Measurements from ENCODE around the gene CRIP2. TPM values are rescaled to one million over a fixed set of nuclear protein-coding genes. Genes with fewer than 3 reads are reported as not detected.

Gene CRIP2
- total and polyA plus RNA-seq, 8 donors: 12.9 to 223 (median 28.9) TPM

- 89 to 91% methylated on average over 12 of the region's 12 CpGs for WGBS, 2 donors
- Histone ChIP-seq H3K36me3 (no peaks in the 10 kb centered on the region), H3K4me1 (no peaks in the 10 kb centered on the region), H3K27ac (no peak overlapping the region), H3K4me3 (no peak overlapping the region), H3K27me3 (no peaks in the 10 kb centered on the region), H3K9me3 (no peaks in the 10 kb centered on the region)
- FAIRE-seq (no peak), ATAC-seq (no peak), DNase-seq (no peak)
- intact Hi-C loops (cut with DNase I): no loop called here
- TF ChIP-seq CTCF (IDR thresholded peaks at IDR 0.05): no peak
These were observed 42.0 kb upstream of the CRIP2 start for GRCh38 chr14:105432657-105433056.

- H3K27ac ChIP-seq: no peak overlapping the region
- intact Hi-C loops (cut with DNase I): no loop called here
- DNase-seq: peak in 1 of 6 donors; percentile 60
- H3K27me3 ChIP-seq: no peaks in the 10 kb centered on the region
- TF ChIP-seq CTCF (IDR thresholded peaks at IDR 0.05): no peak
- peak in 1 of 4 donors; percentile 8 for ATAC-seq
- FAIRE-seq: no peak
- no peaks in the 10 kb centered on the region for H3K36me3 ChIP-seq
- no peak overlapping the region for H3K4me3 ChIP-seq
- H3K4me1 ChIP-seq: no peaks in the 10 kb centered on the region
- no peaks in the 10 kb centered on the region for H3K9me3 ChIP-seq
- 84 to 87% methylated on average over 17 of the region's 17 CpGs for WGBS, 2 donors
These were observed 41.4 kb upstream of the CRIP2 start for GRCh38 chr14:105433161-105433605.

- no peaks in the 10 kb centered on the region for H3K27me3 ChIP-seq
- FAIRE-seq (no peak), ATAC-seq (no peak), DNase-seq (no peak)
- no peak overlapping the region for H3K27ac ChIP-seq
- 89 to 90% methylated on average over 12 of the region's 12 CpGs for WGBS, 2 donors
- H3K4me3 ChIP-seq: no peak overlapping the region
- no peaks in the 10 kb centered on the region for H3K36me3 ChIP-seq
- no peak for TF ChIP-seq CTCF (IDR thresholded peaks at IDR 0.05)
- H3K9me3 ChIP-seq: no peaks in the 10 kb centered on the region
- no peaks in the 10 kb centered on the region for H3K4me1 ChIP-seq
- intact Hi-C loops (cut with DNase I): no loop called here
These were observed 38.2 kb upstream of the CRIP2 start for GRCh38 chr14:105436402-105436801.

- intact Hi-C loops (cut with DNase I): no loop called here
- FAIRE-seq (no peak), DNase-seq (peak in 1 of 6 donors; percentile 61), ATAC-seq (no peak)
- no peaks in the 10 kb centered on the region for H3K27me3 ChIP-seq
- no peaks in the 10 kb centered on the region for H3K4me1 ChIP-seq
- no peaks in the 10 kb centered on the region for H3K36me3 ChIP-seq
- H3K27ac ChIP-seq: no peak overlapping the region
- no peak for TF ChIP-seq CTCF (IDR thresholded peaks at IDR 0.05)
- no peak overlapping the region for H3K4me3 ChIP-seq
- WGBS, 2 donors: 88 to 92% methylated on average over 27 to 31 of the region's 31 CpGs
- no peaks in the 10 kb centered on the region for H3K9me3 ChIP-seq
These were observed 37.5 kb upstream of the CRIP2 start for GRCh38 chr14:105436891-105437722.

All from pancreas (tissue), 10 donors.